ENCODE measurements around the gene GLRX2.
"Not testable (repeated sequence)": the region's sequence is repeated elsewhere in the genome, so short reads cannot be mapped to it uniquely, and the experiment has no call there.

GLRX2 gene, protein sequence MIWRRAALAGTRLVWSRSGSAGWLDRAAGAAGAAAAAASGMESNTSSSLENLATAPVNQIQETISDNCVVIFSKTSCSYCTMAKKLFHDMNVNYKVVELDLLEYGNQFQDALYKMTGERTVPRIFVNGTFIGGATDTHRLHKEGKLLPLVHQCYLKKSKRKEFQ

DNA sequence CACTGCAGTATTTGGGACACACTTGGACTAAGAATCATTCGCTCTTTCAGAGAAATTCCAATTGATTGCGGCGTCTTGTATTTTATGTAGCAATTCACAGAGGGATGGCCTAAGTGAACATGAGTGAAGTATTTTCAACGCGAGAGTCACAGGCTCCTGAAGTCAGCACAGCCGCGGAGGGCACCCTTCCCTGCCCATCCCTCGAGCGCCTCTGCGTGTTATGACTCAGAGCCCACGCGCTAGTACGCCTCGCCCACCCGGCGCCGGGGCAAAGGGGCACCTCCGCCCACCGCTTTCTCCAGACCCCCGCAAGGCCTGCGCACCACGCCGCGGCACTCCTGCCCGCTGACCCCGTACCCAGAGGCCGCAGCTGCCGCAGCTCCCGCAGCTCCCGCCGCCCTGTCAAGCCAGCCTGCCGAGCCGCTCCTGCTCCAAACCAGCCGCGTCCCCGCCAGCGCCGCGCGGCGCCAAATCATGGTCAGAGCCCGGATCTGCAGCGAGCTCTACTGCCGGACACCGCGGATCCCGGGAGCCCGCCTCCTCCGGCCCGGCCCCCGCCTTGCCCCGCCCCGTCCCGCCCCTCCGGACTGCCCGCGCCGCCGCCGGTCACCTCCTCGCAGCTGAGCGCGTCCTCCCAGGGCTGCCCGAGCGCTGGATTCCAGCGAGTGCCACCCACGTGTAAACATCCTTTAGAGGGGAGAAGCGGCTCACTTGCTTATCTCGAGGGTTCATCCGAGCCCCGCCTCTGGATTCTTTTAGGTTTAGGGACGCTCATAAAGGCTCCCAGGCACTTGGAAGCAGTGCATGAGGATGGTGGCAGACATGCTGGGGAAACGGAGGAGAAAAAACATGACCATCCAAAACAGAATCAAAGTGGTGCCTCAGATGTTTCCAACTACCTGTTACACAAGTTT, at the start of gene GLRX2:
GLRX2 (minus strand) TSS at position 508 of the 914 bp plus-strand sequence; CDS start at position 476, 32 bp downstream.
- DNase-seq = peak; percentile 92

DNA sequence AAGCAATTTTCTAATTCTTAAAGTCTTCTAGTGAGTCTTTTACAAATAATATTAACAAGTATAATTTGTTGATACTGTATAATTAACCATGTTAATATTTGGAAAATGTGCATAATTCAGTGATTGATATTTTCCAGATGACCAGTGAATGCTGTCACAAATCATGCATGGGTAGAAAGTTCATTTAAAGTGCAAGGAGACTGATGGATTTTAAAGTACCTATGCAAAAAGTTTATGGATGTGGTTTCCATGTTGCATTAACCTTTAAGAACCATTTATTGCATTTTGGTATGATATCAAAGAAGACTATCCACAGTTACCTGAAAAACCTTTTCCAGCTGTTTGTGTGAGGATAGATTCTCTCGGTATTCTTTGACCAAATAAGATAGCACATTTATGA, 39.8 kb upstream of the GLRX2 start:
- DNase-seq = no peak

DNA sequence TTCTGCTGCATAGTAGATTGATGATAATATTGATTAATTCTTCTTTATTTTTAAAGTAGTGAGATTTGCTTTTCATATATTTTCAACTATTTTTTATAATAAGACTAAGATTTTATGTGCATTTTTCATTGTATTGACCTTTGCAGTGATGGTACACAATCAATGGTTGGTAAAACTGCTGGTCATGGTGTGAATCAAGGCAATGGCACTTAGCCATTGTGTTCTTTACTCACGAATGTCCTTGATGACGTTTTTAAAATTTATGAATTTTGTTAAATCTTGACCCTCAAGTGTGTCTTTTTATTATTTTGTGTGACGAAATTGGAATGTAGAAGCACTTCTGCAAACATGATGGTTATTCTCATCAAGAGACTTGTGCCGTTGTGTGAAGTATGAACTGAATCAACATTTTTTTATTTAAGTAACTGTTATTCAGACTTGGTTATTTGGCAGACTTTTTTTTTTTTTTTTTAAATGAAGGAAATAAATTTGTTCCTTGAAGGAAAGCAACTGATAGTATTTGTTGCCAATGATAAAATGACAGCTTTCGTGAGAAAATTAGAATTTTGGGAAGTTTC, 39.2 kb upstream of the GLRX2 start:
- no peak for DNase-seq

DNA sequence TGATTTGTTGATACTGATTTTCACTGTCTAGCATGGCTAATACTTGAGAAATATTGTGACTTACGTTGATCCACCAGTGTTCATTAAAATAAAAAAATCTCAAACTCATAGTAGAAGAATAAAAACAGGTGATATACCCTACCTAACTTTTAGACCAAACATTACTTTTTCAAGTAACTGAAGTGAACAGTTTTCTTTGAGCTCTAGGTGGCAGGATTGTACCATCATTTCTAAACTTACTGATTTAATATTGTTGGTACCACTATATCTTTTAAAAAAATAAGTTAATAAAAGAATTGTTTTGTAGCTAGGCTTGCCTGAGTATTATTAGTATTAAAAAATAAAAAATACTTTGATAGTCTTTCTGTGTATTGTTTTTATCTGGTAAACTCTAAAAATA, 38.1 kb upstream of the GLRX2 start:
- DNase-seq = no peak

DNA sequence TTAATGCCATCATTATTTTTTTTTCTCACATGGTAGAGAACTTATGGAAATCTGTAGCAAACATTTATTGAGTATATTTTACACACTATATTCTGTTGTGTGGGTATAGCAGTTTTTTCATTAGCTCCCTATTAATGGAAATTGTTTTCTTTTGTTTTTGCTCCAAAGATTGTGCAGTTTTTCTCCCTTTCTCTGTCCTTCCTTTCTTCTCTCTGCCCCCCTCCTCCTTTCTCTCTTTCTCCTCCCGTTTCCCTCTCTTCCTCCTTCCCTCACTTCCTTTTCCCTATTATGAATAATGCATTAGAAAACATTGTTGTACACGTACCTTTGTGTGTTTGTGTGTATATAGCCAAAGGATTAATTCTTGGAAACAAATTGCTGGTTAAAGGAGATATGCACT, 37.2 kb upstream of the GLRX2 start:
- no peak for DNase-seq

DNA sequence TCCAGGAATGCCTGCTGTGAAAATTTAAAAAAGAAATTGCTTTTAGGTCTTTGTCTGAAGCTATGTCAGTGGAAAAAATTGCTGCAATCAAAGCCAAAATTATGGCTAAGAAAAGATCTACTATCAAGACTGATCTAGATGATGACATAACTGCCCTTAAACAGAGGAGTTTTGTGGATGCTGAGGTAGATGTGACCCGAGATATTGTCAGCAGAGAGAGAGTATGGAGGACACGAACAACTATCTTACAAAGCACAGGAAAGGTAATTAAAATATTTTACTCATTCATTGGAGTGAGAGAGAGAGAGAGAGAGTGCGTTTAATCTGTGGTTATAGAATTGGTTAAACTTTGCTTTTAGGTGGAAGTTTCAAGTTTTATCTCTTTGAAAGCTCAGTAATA, 36.6 kb upstream of the GLRX2 start:
- no peak for DNase-seq

DNA sequence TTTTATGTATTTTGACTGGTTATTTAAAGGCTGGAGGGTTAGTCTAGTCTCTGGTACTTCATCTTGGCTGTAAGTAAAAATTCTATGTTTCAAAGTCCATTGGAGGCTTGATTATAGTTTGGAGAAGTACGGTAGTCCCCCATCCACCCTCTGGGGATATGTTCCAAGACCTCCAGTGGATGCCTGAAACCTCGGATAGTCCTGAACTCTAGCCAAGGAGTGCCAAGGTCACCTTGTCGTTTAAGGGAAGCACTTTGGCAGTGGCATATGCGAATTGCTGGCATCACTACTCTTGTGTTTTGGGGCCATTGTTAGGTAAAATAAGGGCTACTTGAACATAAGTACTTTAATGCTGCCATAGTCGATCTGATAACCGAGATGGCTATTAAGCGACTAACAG, 35.0 kb upstream of the GLRX2 start:
- DNase-seq = no peak

DNA sequence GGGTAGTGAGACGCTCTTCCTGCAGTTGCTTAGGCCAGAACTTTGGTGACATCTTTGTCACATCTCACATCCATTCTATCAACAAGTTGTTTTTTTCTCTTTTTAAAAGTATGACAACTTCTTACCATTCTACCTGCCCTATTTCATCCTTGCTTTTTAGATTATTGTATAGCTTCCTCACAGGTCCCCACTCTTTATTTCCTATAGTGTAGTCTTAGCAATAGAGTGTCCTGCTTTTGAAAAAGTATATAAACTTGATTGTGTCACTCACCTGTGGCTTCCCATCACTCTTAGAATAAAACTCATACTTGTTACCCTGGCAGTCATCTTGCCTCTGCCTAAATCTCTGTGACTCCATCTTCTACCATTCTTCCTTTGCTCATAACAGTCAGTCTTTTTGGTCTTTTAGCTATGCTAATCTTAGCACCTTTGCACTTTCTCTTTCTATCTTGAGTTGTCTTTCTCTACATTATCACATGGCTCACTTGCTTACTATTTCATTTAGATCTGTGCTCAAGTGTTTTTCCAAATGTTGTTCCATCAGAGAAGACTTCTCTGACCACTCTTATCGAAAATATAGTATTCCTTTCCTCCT, 26.1 kb upstream of the GLRX2 start:
- DNase-seq = no peak

DNA sequence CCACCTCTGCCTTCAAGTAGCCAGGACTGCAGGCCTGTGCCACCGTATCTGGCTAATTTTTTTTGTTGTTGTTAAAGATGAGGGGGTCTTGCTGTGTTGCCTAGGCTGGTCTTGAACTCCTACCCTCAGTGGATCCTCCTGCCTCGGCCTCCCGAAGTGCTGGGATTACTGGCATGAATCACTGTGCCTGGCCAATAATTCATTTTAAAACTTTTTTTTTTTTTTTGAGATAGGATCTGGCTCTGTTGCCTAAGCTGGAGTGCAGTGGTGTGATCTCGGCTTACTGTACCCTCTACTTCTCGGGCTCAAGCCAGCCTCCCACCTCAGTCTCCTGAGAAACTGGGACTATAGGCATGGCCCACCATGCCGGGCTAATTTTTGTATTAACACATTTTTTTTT, 20.2 kb upstream of the GLRX2 start:
- DNase-seq = no peak

DNA sequence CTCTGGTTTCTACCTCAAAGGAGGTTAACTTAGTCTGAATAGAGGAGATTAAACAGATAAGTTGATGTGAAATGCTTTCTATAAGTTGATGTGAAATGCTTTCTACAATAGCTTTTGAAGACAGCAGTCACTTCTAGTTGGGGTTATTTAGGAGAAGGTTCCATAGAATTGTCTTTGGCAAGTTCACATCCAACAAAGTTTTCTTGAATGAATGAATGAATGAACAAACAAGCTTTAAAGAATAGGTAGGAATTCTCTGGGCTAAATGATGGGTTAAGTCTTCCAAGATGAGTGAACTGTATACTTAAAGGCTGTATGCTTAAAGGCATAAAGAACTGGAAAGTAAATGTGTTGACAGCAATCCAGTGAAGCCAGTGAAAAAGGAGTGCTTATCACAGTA, 18.5 kb upstream of the GLRX2 start:
- DNase-seq = no peak

DNA sequence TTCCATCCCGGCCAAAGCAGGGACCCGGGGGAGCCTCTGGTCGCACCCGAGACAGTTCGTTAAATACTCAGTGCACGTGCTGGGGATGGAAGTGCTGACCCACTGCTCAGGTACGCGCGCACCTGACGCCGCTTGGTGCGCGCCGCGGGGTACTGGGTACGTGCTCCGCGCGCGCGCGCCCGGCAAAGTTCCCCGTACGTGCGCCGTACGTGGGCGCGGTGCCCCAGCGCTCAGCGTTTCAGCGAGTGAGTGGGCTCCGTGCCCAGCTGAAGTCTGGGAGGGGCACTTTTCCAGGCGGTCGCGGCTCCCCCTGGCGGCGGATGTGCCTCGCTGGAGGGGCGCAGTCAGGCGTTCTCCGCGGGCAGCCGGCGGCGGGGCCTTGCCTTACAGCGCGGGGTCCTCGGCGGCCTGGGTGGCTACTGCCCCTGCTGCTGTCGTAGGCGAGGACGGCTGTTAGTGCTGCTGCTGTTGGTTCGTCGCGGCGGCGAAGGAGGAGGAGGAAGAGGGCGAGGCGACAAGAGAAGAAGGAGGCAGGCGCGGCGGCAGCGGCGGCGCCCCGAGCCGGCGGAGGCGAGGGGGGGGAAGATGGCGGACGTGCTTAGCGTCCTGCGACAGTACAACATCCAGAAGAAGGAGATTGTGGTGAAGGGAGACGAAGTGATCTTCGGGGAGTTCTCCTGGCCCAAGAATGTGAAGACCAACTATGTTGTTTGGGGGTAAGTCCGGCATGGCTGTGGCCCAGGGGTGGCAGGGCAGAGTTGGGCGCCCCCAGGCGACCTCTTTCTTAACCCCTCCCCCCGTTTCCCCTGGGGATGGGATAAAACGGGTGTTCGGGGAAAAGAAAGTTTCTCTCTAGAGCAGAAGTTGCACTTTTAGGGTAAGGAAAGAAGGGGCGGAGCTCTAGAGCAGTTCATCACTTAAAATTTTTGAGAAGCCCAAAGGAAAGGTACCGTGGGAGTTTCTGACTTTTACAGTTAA, 16.7 kb upstream of the GLRX2 start, which contains the start of gene CDC73:
CDC73 (plus strand) TSS at position 416 of the 978 bp plus-strand sequence; CDS start at position 586, 170 bp downstream.
- DNase-seq = peak; percentile 97

DNA sequence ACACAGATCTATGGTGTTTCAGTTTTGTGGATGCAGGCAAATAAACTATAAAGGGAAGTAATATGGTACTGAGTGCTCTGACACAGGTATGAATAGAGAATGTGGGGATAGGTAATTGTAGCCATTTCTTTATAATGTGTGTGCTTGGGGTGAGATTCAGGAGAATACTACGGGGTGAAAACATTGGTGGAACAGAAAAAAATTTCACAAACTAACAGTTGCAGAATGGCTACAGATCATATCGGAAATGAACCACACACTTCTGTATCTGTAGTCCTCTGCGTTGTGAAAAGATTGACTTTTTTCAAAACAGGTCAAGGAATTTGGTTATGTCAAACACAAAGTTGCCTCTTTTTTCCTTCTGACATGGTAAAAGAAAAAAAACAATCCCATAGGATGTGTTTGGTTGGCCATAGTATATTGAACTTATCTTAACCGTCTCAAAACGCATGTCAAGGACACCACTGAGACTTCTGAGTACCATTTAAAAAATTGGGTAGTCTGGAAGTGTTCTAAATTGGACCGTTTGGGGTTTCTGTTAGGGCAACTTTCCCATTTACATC, 15.5 kb upstream of the GLRX2 start:
- no peak for DNase-seq

DNA sequence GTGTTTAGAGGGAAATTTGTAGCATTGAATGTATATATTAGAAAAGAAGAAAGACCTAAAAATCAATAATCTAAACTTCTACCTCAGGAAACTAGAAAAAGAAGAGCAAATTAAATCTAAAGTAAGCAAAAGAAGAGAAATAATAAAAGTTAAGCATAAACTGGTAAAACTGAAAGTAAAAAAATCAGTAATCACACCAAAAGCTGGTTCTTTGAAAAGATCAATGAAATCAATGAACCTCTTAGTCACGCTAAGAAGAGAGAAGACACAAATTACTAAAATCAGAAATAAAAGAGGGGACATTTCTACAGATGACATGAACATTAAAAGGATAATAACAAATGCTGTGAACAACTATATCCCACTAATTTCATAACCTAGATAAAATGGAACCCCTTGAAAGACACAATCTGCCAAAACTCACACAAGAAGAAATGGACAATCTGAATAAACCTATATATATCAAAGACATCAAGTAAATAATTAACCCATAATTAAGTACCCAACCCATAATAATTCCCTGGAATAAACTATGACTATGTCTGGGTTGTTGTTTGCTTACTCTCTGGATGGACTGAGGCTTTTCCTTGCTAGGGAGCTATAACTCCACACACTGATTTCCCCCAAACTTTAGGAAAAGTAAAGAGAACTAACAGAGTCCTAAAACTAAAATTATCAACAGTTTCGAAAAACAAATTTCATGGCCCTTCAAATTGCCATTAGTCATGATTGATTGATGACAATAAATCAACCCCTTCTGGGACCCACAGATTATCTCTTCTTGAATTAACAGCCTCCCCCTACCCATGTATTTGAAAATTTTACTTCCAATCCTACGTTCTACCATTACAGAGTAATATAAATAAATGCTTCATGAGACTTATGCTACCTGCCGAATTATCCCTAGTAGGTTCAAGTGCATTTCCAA, 13.9 kb upstream of the GLRX2 start:
- DNase-seq = no peak

DNA sequence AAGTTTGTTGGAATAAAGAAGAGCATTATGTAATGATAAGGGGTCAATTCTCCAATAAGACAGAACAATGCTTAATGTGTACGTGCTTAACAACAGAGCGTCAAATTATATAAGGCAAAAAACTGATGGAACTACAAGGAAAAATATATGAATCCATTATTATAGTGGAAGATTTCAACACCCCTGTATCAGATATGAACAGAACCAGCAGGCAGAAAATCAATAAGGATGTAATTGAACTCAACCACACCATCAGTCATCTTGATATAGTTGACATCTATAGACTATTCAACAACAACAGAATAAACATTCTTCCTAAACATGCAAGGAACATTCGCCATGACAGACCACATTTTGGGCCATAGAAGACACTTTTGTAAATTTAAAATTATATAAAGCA, 13.0 kb upstream of the GLRX2 start:
- no peak for DNase-seq

DNA sequence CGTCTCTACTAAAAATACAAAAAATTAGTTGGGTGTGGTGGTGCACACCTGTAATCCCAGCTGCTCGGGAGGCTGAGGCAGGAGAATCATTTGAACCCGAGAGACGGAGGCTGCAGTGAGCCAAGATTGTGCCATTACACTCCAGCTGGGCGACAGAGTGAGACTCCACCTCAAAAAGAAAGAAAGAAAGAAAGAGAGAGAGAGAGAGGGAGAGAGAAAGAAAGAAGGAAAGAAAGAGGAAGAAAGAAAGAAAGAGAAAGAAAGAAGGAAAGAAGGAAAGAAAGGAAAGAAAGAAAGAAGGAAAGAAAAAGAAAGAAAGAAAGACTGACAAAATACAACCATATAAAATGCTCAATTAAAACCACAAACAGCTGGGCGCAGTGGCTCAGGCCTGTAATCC, 12.0 kb upstream of the GLRX2 start:
- not testable (repeated sequence) for DNase-seq

DNA sequence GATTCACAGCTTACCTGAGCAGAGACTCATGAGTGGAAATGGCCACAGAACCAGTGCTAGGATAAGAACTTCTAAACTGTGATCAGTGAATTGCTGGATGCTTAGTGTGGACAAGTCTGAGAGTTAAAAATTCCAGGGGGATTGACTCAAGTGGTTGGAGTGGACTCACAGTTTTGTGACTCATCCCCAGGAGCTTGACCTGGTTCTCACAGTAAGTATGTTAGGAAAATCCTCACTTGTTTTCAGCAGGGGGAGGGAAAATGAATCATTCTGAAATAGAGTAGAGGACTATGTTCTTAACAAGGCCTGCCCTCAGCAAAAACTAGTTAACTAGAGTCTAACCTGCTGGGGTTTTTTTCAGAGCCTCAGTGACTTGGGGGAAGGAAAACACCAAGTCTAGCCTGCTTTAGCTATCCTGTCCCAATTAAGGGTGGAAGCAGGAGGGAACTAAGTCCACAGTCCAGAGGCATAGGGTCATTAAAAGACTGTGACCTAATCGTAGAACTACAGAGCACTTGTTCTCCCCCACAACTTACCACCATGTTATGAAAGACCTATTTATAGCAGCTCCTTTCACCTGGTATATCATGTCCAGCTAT, 10.5 kb upstream of the GLRX2 start:
- DNase-seq = peak; percentile 33

DNA sequence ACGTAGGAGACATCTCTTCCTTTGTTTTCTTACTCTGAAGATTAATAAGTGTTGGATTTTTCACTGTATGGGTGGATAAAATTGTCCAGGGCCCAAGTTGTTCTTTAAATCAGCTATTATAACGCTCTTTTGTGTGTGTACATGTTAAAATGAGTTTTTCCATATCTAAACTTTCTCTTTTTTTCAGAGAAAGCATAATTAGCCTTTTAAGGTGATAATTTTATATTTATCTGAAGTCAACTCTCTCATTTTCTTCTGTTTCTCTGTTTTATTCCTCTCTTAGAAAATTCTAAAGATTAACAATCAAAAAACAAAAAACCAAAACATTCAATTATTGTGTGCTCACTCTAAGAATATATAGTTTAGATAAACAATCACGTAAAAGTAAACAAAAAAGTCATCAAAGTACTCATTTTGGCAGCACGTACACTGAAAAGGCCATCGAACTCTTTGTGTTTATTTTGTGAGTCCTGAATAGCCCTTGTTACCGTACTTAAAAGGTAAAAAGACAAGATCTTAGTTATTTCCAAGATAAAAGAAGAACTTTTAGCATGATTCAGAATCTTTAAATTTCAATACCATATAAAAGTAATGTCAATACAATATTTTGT, 9.4 kb upstream of the GLRX2 start:
- no peak for DNase-seq

DNA sequence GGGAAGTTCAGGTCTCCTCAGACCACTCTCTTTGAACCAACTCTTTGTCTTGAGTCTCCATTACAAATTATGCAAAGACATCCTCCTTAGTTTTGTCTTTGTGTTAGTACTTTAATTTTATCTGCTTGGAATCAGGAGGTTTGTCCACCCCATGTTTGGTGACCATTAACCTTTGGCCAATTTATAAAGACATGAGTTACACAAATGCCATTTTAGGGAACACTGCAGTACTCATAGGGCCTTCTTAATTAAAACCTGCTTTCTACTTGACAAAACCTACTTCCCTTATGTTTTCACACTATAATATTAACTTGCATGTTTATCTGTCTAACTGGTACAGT, 8.7 kb upstream of the GLRX2 start:
- DNase-seq = no peak

DNA sequence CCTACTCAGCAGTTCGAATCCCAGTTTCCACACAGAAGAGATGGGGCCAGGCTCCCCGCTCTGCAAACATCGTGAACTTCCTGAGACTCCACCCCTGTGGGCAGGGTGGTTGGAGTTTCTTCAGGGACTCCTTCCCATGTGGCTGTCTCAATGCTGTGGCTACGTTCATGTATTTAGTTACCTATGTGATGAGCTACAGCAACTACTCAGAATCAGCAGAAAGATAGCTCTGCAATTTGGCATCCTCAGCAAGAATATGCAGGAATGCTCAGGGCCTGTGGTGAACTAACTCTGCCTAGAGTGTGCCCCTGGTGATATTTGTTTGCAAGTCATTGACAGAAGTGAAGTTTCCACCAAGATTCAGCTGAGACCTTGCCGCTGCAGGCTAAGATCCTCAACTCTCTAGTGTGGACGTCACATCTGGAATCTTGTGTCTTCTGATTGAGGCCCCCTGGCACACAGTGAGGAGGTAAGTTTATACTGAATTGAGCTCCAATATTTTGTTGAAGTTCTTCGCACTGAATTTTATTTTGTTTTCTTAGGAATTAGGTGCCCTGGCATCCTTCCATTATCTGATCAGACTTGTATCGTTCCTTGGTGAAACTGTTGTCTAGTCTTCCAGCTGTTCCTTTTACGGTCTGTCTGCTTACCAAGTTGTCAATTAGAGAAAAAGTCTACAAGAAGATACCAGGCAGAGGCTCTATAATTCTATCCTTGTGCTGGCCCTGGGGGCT, 8.2 kb upstream of the GLRX2 start:
- no peak for DNase-seq

Data from T1000 (cell line).